GM20431 (cell line): ENCODE results near the gene GET4.
"Not testable (repeated sequence)": the region's sequence is repeated elsewhere in the genome, so short reads cannot be mapped to it uniquely, and the experiment has no call there.

Experiments
- in situ Hi-C: fragments of 300-500 bp; cut with MseI, MboI; formaldehyde crosslinking; loops from one replicate; pipeline ENCODE4 v1.15.0; 2020; ENCODE audit warnings: low sequenced_read_pairs; ENCODE audit not compliant: unreplicated experiment

GET4 gene

GRCh38 chr7:922334-923107 is 46.2 kb downstream of the GET4 start:
- in situ Hi-C loops: no loop called here

DNA sequence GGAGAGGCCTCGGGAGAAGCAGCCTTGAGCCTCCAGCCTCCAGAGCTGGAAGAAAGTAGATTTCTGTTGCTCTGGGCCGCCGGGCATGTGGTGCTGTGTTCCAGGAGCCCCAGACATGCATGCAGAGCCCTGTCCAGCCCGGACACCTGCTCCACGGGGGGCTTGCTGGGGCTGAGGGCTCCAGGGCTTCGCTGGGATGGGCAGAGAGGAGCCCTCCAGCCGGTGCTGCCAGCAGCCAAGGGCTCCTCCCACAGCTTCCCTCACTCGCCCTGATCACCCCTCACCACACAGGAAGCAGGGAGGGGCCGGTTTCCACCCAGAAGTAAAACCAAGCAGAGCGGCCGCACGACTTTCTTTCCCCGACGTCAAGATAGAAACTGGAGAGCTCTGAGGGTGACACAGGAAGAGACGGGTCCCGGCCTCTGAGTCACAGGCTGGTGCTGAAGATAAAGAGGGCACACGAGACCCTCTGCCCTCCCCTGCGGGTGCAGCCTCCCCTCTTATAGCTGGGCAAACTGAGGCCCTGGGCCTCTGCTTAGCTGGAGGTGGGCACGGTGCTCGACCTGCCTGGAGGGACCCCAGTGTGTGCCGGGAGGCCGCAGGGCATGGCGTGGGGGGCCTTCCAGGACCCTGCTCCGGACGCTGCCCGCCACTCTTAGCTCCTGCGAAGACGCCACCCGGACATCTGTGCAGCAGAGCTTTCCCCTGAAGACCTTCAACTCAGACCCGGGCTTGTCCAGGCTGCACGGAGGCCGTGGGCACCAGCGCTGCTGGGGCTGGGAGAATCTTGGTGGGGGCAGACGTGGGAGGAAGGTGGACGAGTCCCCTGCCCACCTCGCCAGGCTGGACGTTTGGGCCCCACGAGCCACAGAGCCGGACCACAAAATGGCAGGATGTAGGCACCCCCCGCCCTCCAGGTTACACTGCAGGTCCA is 47.0 kb downstream of the GET4 start:
- in situ Hi-C loops: no loop called here

GRCh38 chr7:924042-924441 is 47.7 kb downstream of the GET4 start:
- in situ Hi-C loops: not testable (repeated sequence)

DNA sequence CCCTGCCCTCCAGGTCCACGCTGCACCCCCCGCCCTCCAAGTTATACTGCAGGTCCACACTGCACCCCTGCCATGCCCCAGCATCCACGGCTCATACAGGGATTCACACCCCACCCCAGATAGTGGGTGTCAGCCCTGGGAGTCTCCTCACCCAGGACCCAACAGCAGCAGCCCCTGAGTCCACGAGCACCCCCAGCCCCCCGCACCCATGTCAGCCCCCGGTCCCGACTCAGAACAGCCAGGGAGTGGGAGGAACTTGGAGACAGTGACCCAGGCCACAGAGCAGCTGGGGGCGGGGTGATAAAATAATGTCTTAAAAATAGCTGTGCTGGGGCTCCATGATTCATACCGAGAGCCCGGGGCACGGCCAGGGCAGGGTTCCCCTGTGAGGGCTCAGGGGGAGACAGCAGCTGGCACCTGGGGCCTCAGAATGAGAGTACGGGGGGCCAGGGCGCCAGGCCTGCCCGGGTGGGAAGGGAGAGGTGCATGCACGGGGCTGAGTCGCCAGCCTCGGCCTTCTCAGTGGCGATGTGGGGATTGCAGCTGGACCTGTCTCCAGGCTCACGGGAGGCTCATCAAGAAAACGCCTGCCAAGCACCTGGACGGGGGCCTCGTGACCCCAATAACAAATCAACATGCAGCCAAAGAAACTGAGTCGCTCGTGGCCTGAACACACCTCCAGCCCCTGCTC is 48.3 kb downstream of the GET4 start:
- in situ Hi-C loops: no loop called here

DNA sequence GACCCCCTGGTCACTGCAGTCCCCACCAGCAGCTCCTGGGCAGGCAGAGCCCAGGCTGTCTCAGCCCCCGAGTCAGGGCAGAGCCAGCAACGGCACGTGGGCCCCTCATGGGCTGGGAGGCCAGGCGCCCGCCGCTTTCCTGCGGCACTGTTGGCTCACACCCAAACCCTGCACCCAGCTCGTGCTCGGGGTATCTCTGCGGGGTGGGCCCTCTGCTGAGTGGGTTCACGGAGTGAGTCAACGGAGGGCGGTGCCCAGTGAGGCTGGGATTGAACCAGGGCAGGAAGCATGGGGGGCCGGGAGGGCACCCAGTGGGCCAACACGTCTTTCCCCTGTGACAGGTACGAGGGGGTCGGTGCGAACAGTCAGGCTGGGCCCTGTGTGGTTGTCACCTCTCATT is 49.2 kb downstream of the GET4 start:
- in situ Hi-C loops: no loop called here

GRCh38 chr7:926061-927030 is 50.0 kb downstream of the GET4 start:
- in situ Hi-C loops: no loop called here

GRCh38 chr7:927031-927671 is 50.8 kb downstream of the GET4 start:
- in situ Hi-C loops: no loop called here

DNA sequence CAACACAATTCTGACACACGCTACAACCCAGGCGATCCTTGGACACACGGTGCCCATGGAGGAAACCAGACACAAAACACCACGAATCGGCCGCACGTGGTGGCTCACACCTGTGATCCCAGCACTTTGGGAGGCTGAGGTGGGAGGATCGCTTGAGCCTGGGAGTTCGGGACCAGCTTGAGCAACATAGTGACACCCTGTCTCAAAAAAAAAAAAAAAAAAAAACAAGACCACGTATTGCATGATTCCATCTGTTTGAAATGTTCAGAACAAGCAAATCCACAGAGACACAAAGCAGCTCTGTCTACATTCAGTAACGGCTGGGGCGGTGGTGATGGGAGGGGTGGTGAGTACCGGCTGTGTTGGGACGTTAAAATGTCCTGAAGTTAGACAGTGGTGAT is 53.0 kb downstream of the GET4 start:
- in situ Hi-C loops: no loop called here

DNA sequence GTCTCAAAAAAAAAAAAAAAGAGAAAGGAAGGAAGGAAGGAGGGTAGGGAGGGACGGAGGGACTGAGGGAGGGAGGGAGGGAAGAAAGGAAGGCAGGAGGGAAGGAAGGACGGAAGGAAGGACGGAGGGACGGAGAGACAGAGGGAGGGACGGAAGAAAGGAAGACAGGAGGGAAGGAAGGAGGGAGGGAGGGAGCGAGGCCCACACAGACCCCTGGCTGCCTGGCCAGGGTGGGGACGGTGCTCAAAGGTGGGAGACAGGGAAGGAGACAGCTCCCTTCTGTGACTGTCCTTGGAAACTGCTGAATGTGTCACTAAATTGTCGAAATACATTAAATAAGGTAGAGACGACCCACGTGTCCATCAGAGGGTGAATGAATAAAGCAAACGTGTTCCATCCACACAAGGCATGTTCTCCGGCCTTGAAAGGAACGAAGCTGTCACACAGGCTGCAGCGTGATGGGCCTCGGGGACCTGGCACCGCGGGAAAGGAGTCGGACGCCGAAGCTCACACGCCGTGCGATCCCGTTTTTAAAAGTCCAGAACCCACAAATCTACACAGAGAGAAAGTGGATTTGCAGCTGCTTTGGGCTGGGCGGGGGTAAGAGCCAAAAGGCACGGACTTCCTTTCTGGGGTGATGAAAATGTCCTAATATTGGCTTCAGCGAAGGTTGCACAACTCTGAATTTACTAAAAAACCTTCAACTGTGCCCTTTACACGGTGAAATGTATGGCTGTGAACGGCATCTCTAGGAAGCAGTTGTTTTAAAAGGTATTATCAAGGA is 54.8 kb downstream of the GET4 start:
- in situ Hi-C loops: no loop called here

- in situ Hi-C loops: no loop called here
Observed at GRCh38 chr7:931871-932650, 55.7 kb downstream of the GET4 start.

- in situ Hi-C loops: no loop called here
Observed at GRCh38 chr7:932651-932975, 56.3 kb downstream of the GET4 start.

GRCh38 chr7:934469-935163 is 58.3 kb downstream of the GET4 start:
- in situ Hi-C loops: no loop called here

GRCh38 chr7:935164-935873 is 59.0 kb downstream of the GET4 start:
- in situ Hi-C loops: no loop called here

DNA sequence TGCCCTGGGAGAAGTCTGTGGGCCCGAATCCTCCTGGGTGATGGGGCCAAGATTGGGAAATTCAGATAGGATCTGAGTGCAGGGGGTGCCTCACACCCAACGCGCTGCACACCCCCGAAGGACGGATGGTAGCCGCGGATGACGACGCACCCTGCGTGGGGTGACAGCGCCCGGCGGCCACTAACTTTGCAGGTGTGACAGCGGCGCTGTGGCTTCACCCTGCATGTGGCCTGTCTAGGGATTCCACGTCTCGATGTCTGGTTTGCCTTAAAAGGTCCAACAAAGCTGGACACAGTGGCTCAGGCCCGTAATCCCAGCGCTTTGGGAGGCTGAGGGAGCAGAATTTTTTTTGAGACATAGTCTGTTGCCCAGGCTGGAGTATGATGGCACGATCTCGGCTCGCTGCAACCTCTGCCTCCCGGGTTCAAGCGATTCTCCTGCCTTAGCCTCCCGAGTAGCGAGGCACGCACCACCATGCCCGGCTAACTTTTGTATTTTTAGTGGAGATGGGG is 59.6 kb downstream of the GET4 start:
- in situ Hi-C loops: no loop called here

- in situ Hi-C loops: no loop called here
Observed at GRCh38 chr7:936386-937054, 60.2 kb downstream of the GET4 start.
